ENCODE measurements around the gene DUOXA1. TPM values are rescaled to one million over a fixed set of nuclear protein-coding genes. Genes with fewer than 3 reads are reported as not detected.

The DUOXA1 gene
- total RNA-seq, 2 donors from 2014 or later: 0.88 to 1.3 TPM

DNA sequence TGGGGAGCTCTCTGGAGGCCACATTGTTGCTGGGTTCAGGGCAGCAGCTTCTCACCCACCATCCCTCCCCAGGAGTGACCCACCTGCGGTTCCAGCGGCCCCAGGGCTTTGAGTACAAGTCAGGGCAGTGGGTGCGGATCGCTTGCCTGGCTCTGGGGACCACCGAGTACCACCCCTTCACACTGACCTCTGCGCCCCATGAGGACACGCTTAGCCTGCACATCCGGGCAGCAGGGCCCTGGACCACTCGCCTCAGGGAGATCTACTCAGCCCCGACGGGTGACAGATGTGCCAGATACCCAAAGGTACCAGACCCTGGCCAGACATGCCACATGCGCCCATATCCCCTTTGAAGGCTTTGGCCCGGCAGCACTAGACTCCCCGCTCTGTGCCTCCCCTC lies 32.0 kb upstream of the DUOXA1 start:
- Histone ChIP-seq H3K36me3 (no peaks in the 10 kb centered on the region), H3K4me3 (no peak overlapping the region), H3K9me3 (no peaks in the 10 kb centered on the region), H3K4me1 (no peaks in the 10 kb centered on the region), H3K27me3 (no peaks in the 10 kb centered on the region), H3K9ac (ENCODE audit: low read depth in 2 of 2, low read length in 2 of 2) (no peak overlapping the region), H3K27ac (no peak overlapping the region)
- intact Hi-C loops (cut with DNase I): loop anchor here (10.0 kb wide), 1 partner anchor 233 kb away; no protein-coding TSS in a partner anchor
- TF ChIP-seq, protein P1, sequence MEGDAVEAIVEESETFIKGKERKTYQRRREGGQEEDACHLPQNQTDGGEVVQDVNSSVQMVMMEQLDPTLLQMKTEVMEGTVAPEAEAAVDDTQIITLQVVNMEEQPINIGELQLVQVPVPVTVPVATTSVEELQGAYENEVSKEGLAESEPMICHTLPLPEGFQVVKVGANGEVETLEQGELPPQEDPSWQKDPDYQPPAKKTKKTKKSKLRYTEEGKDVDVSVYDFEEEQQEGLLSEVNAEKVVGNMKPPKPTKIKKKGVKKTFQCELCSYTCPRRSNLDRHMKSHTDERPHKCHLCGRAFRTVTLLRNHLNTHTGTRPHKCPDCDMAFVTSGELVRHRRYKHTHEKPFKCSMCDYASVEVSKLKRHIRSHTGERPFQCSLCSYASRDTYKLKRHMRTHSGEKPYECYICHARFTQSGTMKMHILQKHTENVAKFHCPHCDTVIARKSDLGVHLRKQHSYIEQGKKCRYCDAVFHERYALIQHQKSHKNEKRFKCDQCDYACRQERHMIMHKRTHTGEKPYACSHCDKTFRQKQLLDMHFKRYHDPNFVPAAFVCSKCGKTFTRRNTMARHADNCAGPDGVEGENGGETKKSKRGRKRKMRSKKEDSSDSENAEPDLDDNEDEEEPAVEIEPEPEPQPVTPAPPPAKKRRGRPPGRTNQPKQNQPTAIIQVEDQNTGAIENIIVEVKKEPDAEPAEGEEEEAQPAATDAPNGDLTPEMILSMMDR (IDR thresholded peaks at IDR 0.05): no peak
- no peak for DNase-seq

DNA sequence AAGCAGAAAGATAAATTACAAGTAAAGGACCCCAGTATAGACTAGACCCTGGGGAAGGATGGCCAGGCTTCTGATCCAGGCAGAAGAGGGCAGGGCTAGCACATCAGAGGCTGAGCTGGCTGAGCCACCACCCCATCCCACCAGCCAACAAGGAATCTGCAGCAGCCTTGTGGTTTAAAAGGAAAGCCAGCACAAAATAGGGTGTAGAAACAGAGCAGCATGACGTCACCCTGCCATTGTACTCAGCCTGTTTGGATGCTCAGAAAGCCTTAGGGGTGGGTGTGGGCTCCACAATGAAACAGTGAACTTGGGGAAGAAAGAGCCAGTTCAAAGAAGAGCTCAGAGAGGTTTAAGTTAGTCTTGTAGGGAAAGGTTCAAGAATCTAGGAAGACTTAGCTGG lies 28.3 kb upstream of the DUOXA1 start:
- intact Hi-C loops (cut with DNase I): no loop called here
- DNase-seq: no peak
- Histone ChIP-seq H3K9ac (ENCODE audit: low read depth in 2 of 2, low read length in 2 of 2) (no peak overlapping the region), H3K36me3 (no peaks in the 10 kb centered on the region), H3K27ac (no peak overlapping the region), H3K27me3 (no peaks in the 10 kb centered on the region), H3K9me3 (no peaks in the 10 kb centered on the region), H3K4me3 (no peak overlapping the region), H3K4me1 (no peaks in the 10 kb centered on the region)
- TF ChIP-seq, protein P1 (IDR thresholded peaks at IDR 0.05): no peak

DNA sequence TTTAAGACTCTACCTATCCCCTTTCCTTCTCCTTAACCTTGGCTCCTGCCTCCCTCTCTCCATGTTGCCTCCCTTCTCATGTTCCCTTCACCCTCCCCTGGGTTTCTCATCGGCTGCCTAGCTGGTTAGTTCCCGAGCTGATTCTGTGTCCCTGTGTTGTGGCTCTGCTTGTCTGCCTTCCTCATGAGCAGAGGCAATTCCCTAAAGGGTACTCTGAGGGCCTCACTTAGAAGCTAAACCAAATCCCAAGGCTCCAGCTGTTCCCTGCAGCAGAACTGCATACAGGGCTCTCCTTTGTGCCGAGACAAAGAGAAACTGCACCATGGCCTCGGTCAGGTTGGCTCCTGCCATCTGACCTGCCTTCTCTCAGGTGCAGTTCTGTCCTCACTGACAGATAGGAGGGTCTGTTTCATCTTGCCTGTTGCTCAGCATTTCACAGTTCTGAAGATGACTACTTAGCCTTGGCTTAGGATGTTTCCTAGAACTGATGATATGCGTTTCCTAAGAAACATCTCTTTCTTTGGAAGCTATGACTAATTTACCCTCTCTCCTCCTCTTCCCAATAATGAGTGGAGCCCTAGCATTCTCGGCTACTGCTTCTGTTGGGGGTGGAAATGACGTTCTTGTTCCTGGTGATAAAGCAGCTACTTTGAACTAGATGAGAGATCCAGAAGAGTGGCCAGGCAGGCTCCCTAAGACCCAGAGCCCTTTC lies 27.2 kb upstream of the DUOXA1 start:
- H3K36me3 ChIP-seq: no peaks in the 10 kb centered on the region
- TF ChIP-seq, protein P1 (IDR thresholded peaks at IDR 0.05): no peak
- no peaks in the 10 kb centered on the region for H3K4me1 ChIP-seq

DNA sequence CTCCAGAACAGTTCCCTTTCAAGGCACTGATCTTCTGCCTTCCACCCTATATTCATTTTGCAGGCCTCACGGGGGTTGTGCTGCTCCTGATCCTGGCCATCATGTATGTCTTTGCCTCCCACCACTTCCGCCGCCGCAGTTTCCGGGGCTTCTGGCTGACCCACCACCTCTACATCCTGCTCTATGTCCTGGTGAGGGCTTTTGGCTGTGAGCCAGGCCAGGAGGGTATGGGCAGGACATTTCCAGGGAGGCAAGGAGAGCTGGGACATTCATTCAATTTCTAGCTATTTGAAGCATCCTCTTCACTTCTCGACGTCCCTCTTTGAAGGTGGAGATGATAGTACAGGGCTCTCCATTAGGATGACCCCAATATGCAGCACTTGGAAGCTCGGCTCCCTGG lies 26.1 kb upstream of the DUOXA1 start:
- no peak for DNase-seq
- H3K4me1 ChIP-seq: no peaks in the 10 kb centered on the region
- no peaks in the 10 kb centered on the region for H3K27me3 ChIP-seq
- no peaks in the 10 kb centered on the region for H3K36me3 ChIP-seq
- intact Hi-C loops (cut with DNase I): no loop called here
- TF ChIP-seq, protein P1 (IDR thresholded peaks at IDR 0.05): no peak
- H3K9me3 ChIP-seq: no peaks in the 10 kb centered on the region
- no peak overlapping the region for H3K27ac ChIP-seq
- no peak overlapping the region for H3K9ac ChIP-seq (ENCODE audit: low read depth in 2 of 2, low read length in 2 of 2)
- no peak overlapping the region for H3K4me3 ChIP-seq

More for the DNA sequence above, 27.2 kb upstream of the DUOXA1 start:
- Histone ChIP-seq H3K9me3 (no peaks in the 10 kb centered on the region), H3K4me3 (no peak overlapping the region), H3K27me3 (no peaks in the 10 kb centered on the region), H3K9ac (ENCODE audit: low read depth in 2 of 2, low read length in 2 of 2) (no peak overlapping the region), H3K27ac (no peak overlapping the region)
- DNase-seq: no peak
- intact Hi-C loops (cut with DNase I): no loop called here

DNA sequence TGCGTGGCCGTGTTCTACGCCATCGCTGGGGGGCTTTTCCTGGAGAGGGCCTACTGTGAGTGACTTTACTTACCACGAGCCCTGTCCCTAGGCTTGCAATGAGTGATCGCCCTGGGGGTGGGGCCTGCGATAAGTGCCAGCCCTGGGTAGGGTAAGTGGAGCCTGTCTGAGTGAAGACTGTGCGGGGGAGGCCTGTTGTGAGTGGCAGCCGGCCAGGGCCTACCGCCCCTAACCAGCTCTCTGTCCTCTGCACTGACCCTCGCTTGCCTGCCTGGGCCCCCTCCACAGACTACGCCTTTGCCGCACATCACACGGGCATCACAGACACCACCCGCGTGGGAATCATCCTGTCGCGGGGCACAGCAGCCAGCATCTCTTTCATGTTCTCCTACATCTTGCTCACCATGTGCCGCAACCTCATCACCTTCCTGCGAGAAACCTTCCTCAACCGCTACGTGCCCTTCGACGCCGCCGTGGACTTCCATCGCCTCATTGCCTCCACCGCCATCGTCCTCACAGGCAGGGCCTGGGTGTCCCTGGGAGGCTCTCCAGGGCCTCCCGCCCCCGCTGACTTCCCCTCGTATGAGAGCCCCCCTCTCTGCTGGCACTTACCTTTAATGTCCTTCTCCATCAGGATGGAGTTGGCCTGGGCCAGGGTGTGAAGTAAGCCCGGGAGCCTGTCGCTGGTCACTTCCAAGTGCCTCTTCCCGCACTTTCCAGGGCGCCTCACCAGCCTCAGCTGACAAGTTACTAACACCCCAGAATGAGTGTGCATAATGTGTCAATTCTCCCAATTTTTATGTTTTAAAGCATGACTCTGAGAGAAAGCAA lies 22.5 kb upstream of the DUOXA1 start:
- H3K9ac ChIP-seq (ENCODE audit: low read depth in 2 of 2, low read length in 2 of 2): no peak overlapping the region
- TF ChIP-seq, protein P1 (IDR thresholded peaks at IDR 0.05): no peak
- H3K36me3 ChIP-seq: no peaks in the 10 kb centered on the region
- no peak overlapping the region for H3K4me3 ChIP-seq
- no peak for DNase-seq
- no peak overlapping the region for H3K27ac ChIP-seq
- H3K9me3 ChIP-seq: no peaks in the 10 kb centered on the region
- no peaks in the 10 kb centered on the region for H3K4me1 ChIP-seq
- no peaks in the 10 kb centered on the region for H3K27me3 ChIP-seq
- intact Hi-C loops (cut with DNase I): no loop called here

Data from colonic mucosa (tissue), 4 donors.